Loucy (cell line): ENCODE measurements around the gene FAM9B.

ENCODE experiments used
- H2AFZ ChIP-seq: fragments of 200-600 bp; sonication (generic); 2 replicates; pipeline ENCODE4 v1.6.0; 2016; ENCODE audit warnings: antibody characterized with exemption, mild to moderate bottlenecking, low read length, moderate library complexity
- H3F3A ChIP-seq: fragments of 200-600 bp; 2 replicates; pipeline ENCODE4 v1.6.0; 2016; ENCODE audit warnings: antibody characterized with exemption, low read depth, mild to moderate bottlenecking
- H3K27me3 ChIP-seq: fragments of 200-600 bp; sonication (generic); 2 replicates; pipeline ENCODE4 v1.6.1; 2014; ENCODE audit warnings: low read length, mild to moderate bottlenecking; ENCODE audit not compliant: insufficient read depth, poor library complexity, severe bottlenecking
- H3K36me3 ChIP-seq: fragments of 200-600 bp; sonication (generic); 2 replicates; pipeline ENCODE4 v1.6.1; 2016; ENCODE audit warnings: low read length; ENCODE audit not compliant: insufficient read depth
- H3K4me1 ChIP-seq: fragments of 200-600 bp; sonication (generic); 2 replicates; pipeline ENCODE4 v1.5.1; 2014; ENCODE audit warnings: low read length, mild to moderate bottlenecking; ENCODE audit not compliant: insufficient read depth, poor library complexity, severe bottlenecking
- H3K4me2 ChIP-seq: fragments of 200-600 bp; sonication (generic); 2 replicates; pipeline ENCODE4 v1.6.0; 2014; ENCODE audit warnings: antibody characterized with exemption, low read length, low read depth, mild to moderate bottlenecking; ENCODE audit not compliant: poor library complexity, severe bottlenecking
- H3K4me3 ChIP-seq: fragments of 200-600 bp; sonication (generic); 2 replicates; pipeline ENCODE4 v1.5.1; 2014; ENCODE audit warnings: low read length, mild to moderate bottlenecking, mixed read lengths; ENCODE audit not compliant: poor library complexity, severe bottlenecking
- H3K79me2 ChIP-seq: fragments of 200-600 bp; sonication (generic); 2 replicates; pipeline ENCODE4 v1.6.1; 2014; ENCODE audit warnings: low read length; ENCODE audit not compliant: insufficient read depth
- H3K9ac ChIP-seq: fragments of 200-600 bp; sonication (generic); 2 replicates; pipeline ENCODE4 v1.6.0; 2014; ENCODE audit warnings: mild to moderate bottlenecking, low read depth, low read length, moderate library complexity; ENCODE audit not compliant: poor library complexity, severe bottlenecking
- H3K9me2 ChIP-seq: fragments of 200-600 bp; sonication (generic); replicated peaks from 2 replicates; pipeline ENCODE4 v1.6.1; 2016; ENCODE audit warnings: low read depth, low read length, mixed read lengths
- H3K9me3 ChIP-seq: fragments of 200-600 bp; sonication (generic); 2 replicates; pipeline ENCODE4 v1.6.1; 2014; ENCODE audit warnings: mild to moderate bottlenecking, antibody characterized with exemption, low read length, low read depth; ENCODE audit not compliant: insufficient read depth
- H4K20me1 ChIP-seq: fragments of 200-600 bp; sonication (generic); 2 replicates; pipeline ENCODE4 v1.6.0; 2014; ENCODE audit warnings: antibody characterized with exemption, low read length, mild to moderate bottlenecking; ENCODE audit not compliant: insufficient read depth, poor library complexity, severe bottlenecking
- EZH2phosphoT487 ChIP-seq: fragments of 200-600 bp; IDR thresholded peaks from 2 replicates; pipeline ENCODE4 v1.6.1; 2018; ENCODE audit warnings: antibody characterized with exemption, mild to moderate bottlenecking, moderate library complexity, borderline replicate concordance
- TF ChIP-seq, protein P1 (sequence below): fragments of 200-600 bp; sonication (generic); conservative IDR thresholded peaks from 2 replicates; pipeline ENCODE4 v1.5.1; 2014; ENCODE audit warnings: mild to moderate bottlenecking, antibody characterized with exemption, low read length

Gene FAM9B

DNA sequence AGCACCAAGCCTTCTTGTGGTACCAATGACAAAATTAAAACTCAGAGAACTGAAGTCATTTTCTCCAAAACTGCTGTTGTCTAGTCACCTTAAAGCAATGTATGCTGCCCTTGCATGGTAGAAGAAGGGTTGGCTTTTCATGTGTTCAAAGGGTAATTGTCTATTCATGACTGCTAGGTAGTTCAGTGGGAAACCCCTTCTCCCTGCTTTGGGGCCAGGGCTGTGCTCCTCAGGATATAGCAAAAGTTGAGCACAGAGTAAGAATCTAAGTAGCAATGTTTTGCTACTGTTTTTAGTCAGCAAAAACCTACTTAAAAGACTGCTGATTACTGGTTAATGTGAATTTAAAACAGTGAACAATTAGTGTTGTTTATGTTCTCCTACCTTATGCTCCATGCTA lies 30.8 kb upstream of the FAM9B start:
- H3K4me1 ChIP-seq: no peaks in the 10 kb centered on the region
- H2AFZ ChIP-seq: no peak overlapping the region
- H3K4me2 ChIP-seq: no peak overlapping the region
- no peak overlapping the region for H3K9ac ChIP-seq
- no peaks in the 10 kb centered on the region for H3K36me3 ChIP-seq
- H4K20me1 ChIP-seq: no peaks in the 10 kb centered on the region
- no peaks in the 10 kb centered on the region for H3F3A ChIP-seq
- no peaks in the 10 kb centered on the region for H3K9me3 ChIP-seq
- no peaks in the 10 kb centered on the region for H3K27me3 ChIP-seq
- H3K9me2 ChIP-seq: no peaks in the 10 kb centered on the region
- TF ChIP-seq, protein P1, sequence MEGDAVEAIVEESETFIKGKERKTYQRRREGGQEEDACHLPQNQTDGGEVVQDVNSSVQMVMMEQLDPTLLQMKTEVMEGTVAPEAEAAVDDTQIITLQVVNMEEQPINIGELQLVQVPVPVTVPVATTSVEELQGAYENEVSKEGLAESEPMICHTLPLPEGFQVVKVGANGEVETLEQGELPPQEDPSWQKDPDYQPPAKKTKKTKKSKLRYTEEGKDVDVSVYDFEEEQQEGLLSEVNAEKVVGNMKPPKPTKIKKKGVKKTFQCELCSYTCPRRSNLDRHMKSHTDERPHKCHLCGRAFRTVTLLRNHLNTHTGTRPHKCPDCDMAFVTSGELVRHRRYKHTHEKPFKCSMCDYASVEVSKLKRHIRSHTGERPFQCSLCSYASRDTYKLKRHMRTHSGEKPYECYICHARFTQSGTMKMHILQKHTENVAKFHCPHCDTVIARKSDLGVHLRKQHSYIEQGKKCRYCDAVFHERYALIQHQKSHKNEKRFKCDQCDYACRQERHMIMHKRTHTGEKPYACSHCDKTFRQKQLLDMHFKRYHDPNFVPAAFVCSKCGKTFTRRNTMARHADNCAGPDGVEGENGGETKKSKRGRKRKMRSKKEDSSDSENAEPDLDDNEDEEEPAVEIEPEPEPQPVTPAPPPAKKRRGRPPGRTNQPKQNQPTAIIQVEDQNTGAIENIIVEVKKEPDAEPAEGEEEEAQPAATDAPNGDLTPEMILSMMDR: no peak
- no peak for TF ChIP-seq EZH2phosphoT487
- H3K79me2 ChIP-seq: no peaks in the 10 kb centered on the region
- H3K4me3 ChIP-seq: no peak overlapping the region

DNA sequence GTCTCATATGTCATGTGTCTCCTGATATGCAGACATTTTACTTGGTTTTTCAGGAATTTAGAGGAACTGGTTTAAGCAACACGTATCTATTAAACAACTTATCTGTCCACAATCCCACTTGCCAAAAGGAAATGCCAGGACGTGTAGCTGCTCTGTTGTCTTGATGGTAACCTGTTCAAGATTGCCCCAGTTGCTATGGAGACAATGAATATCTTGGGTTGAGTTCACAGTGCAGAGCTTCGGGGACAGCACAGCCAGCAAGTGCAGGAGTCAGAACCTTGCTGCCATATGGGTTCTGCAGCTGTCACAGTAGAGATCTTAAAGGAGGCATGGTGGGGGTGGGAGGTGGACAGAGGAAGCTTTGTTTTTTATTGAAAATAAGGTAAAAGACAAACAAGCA lies 28.7 kb upstream of the FAM9B start:
- H3K4me1 ChIP-seq: no peaks in the 10 kb centered on the region
- H2AFZ ChIP-seq: no peak overlapping the region
- no peaks in the 10 kb centered on the region for H3K36me3 ChIP-seq
- H3K79me2 ChIP-seq: no peaks in the 10 kb centered on the region
- H4K20me1 ChIP-seq: no peaks in the 10 kb centered on the region
- H3K4me2 ChIP-seq: no peak overlapping the region
- H3K9ac ChIP-seq: no peak overlapping the region
- H3K9me3 ChIP-seq: no peaks in the 10 kb centered on the region
- H3K4me3 ChIP-seq: no peak overlapping the region
- no peaks in the 10 kb centered on the region for H3F3A ChIP-seq
- no peak for TF ChIP-seq EZH2phosphoT487
- TF ChIP-seq, protein P1: no peak
- H3K27me3 ChIP-seq: no peaks in the 10 kb centered on the region
- H3K9me2 ChIP-seq: no peaks in the 10 kb centered on the region

DNA sequence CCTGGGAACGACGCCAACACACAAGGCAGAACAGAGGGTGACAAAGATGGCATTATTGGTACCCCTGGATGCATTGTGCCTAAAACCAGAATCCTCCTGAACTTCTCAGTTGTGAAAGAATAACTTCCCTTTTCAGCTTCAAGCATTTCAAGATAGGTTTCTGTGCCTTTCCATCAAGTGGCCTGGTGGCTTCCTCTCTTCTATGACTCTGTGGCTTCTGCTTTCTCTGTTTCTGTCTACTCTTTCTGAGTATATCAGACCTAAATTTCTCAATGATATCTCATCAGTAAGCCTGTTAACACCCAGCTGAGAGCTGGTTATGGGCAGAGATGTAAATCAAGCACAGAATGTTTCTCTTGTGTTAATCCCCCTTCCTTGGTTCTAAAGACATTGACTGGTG lies 21.4 kb upstream of the FAM9B start:
- no peaks in the 10 kb centered on the region for H3K79me2 ChIP-seq
- H3K4me1 ChIP-seq: no peaks in the 10 kb centered on the region
- no peak overlapping the region for H3K4me2 ChIP-seq
- TF ChIP-seq, protein P1: no peak
- no peak for TF ChIP-seq EZH2phosphoT487
- H3K9ac ChIP-seq: no peak overlapping the region
- no peaks in the 10 kb centered on the region for H3F3A ChIP-seq
- no peaks in the 10 kb centered on the region for H4K20me1 ChIP-seq
- H2AFZ ChIP-seq: no peak overlapping the region
- no peaks in the 10 kb centered on the region for H3K9me3 ChIP-seq
- no peaks in the 10 kb centered on the region for H3K36me3 ChIP-seq
- no peaks in the 10 kb centered on the region for H3K9me2 ChIP-seq
- no peak overlapping the region for H3K4me3 ChIP-seq
- no peaks in the 10 kb centered on the region for H3K27me3 ChIP-seq
